Loucy (cell line): ENCODE data around the gene SKAP2.

Experiments
- H2AFZ ChIP-seq: fragments of 200-600 bp; sonication (generic); 2 replicates; pipeline ENCODE4 v1.6.0; 2016; ENCODE audit warnings: antibody characterized with exemption, mild to moderate bottlenecking, low read length, moderate library complexity
- H3F3A ChIP-seq: fragments of 200-600 bp; 2 replicates; pipeline ENCODE4 v1.6.0; 2016; ENCODE audit warnings: antibody characterized with exemption, low read depth, mild to moderate bottlenecking
- H3K27me3 ChIP-seq: fragments of 200-600 bp; sonication (generic); 2 replicates; pipeline ENCODE4 v1.6.1; 2014; ENCODE audit warnings: low read length, mild to moderate bottlenecking; ENCODE audit not compliant: insufficient read depth, poor library complexity, severe bottlenecking
- H3K36me3 ChIP-seq: fragments of 200-600 bp; sonication (generic); 2 replicates; pipeline ENCODE4 v1.6.1; 2016; ENCODE audit warnings: low read length; ENCODE audit not compliant: insufficient read depth
- H3K4me1 ChIP-seq: fragments of 200-600 bp; sonication (generic); 2 replicates; pipeline ENCODE4 v1.5.1; 2014; ENCODE audit warnings: low read length, mild to moderate bottlenecking; ENCODE audit not compliant: insufficient read depth, poor library complexity, severe bottlenecking
- H3K4me2 ChIP-seq: fragments of 200-600 bp; sonication (generic); 2 replicates; pipeline ENCODE4 v1.6.0; 2014; ENCODE audit warnings: antibody characterized with exemption, low read length, low read depth, mild to moderate bottlenecking; ENCODE audit not compliant: poor library complexity, severe bottlenecking
- H3K4me3 ChIP-seq: fragments of 200-600 bp; sonication (generic); 2 replicates; pipeline ENCODE4 v1.5.1; 2014; ENCODE audit warnings: low read length, mild to moderate bottlenecking, mixed read lengths; ENCODE audit not compliant: poor library complexity, severe bottlenecking
- H3K79me2 ChIP-seq: fragments of 200-600 bp; sonication (generic); 2 replicates; pipeline ENCODE4 v1.6.1; 2014; ENCODE audit warnings: low read length; ENCODE audit not compliant: insufficient read depth
- H3K9ac ChIP-seq: fragments of 200-600 bp; sonication (generic); 2 replicates; pipeline ENCODE4 v1.6.0; 2014; ENCODE audit warnings: mild to moderate bottlenecking, low read depth, low read length, moderate library complexity; ENCODE audit not compliant: poor library complexity, severe bottlenecking
- H3K9me2 ChIP-seq: fragments of 200-600 bp; sonication (generic); replicated peaks from 2 replicates; pipeline ENCODE4 v1.6.1; 2016; ENCODE audit warnings: low read depth, low read length, mixed read lengths
- H3K9me3 ChIP-seq: fragments of 200-600 bp; sonication (generic); 2 replicates; pipeline ENCODE4 v1.6.1; 2014; ENCODE audit warnings: mild to moderate bottlenecking, antibody characterized with exemption, low read length, low read depth; ENCODE audit not compliant: insufficient read depth
- H4K20me1 ChIP-seq: fragments of 200-600 bp; sonication (generic); 2 replicates; pipeline ENCODE4 v1.6.0; 2014; ENCODE audit warnings: antibody characterized with exemption, low read length, mild to moderate bottlenecking; ENCODE audit not compliant: insufficient read depth, poor library complexity, severe bottlenecking
- EZH2phosphoT487 ChIP-seq: fragments of 200-600 bp; IDR thresholded peaks from 2 replicates; pipeline ENCODE4 v1.6.1; 2018; ENCODE audit warnings: antibody characterized with exemption, mild to moderate bottlenecking, moderate library complexity, borderline replicate concordance
- TF ChIP-seq, protein P1 (sequence below): fragments of 200-600 bp; sonication (generic); conservative IDR thresholded peaks from 2 replicates; pipeline ENCODE4 v1.5.1; 2014; ENCODE audit warnings: mild to moderate bottlenecking, antibody characterized with exemption, low read length

The SKAP2 gene, protein sequence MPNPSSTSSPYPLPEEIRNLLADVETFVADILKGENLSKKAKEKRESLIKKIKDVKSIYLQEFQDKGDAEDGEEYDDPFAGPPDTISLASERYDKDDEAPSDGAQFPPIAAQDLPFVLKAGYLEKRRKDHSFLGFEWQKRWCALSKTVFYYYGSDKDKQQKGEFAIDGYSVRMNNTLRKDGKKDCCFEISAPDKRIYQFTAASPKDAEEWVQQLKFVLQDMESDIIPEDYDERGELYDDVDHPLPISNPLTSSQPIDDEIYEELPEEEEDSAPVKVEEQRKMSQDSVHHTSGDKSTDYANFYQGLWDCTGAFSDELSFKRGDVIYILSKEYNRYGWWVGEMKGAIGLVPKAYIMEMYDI

DNA sequence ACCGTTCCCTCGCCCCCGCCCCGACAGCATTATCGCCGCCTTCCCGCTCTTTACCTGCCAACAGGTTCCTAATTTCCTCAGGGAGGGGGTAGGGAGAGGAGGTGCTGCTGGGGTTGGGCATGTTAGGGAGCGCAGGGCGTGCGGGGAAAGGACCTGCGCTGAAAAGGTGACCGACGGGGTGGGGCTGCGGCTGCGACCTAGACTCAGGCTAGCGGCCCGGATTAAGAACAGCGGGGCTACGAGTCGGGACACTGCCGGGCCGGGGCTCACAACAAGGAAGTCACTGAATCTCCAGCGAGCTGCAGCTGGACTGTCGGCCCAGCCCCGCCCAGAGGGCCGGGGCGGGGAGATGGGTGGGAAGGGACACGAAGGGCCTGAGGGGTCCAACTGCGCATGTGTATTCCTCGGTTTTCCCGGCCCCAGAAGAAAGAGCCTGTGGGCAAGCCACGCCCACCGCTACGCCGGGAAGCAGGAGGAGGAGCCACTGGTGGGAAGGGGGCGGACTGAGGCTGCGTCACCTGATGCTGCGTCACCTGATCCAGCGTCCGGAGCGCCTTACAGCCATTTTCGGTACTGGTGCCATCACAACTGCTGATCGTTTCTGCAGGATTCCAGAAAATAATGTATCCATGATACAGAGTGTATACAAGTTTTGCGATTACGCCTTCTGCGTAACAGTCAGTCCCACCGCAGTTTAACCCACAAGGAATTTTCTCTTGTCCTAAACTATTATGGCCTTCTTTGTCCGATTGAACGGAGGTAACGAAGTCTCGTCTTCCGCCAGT is at the start of gene SKAP2:
Gene SKAP2 (minus strand): TSS at position 282 of the 785 bp plus-strand sequence. CDS start 161 bp downstream, at position 121.
- no peaks in the 10 kb centered on the region for H3F3A ChIP-seq
- H2AFZ ChIP-seq, result peak within 1 kb of the TSS; percentile 90
- H3K27me3 ChIP-seq, result no peaks in the 10 kb centered on the region
- no peaks in the 10 kb centered on the region for H3K9me3 ChIP-seq
- TF ChIP-seq, protein P1, sequence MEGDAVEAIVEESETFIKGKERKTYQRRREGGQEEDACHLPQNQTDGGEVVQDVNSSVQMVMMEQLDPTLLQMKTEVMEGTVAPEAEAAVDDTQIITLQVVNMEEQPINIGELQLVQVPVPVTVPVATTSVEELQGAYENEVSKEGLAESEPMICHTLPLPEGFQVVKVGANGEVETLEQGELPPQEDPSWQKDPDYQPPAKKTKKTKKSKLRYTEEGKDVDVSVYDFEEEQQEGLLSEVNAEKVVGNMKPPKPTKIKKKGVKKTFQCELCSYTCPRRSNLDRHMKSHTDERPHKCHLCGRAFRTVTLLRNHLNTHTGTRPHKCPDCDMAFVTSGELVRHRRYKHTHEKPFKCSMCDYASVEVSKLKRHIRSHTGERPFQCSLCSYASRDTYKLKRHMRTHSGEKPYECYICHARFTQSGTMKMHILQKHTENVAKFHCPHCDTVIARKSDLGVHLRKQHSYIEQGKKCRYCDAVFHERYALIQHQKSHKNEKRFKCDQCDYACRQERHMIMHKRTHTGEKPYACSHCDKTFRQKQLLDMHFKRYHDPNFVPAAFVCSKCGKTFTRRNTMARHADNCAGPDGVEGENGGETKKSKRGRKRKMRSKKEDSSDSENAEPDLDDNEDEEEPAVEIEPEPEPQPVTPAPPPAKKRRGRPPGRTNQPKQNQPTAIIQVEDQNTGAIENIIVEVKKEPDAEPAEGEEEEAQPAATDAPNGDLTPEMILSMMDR, result no peak
- no peak for TF ChIP-seq EZH2phosphoT487
- H3K4me3 ChIP-seq, result peak within 1 kb of the TSS; percentile 95
- no peaks in the 10 kb centered on the region for H3K9me2 ChIP-seq
- H3K36me3 ChIP-seq, result no peaks in the 10 kb centered on the region
- H4K20me1 ChIP-seq, result no peaks in the 10 kb centered on the region
- peaks cover 48% of the 10 kb centered on the region for H3K79me2 ChIP-seq
- H3K4me1 ChIP-seq, result peaks cover 45% of the 10 kb centered on the region
- peak within 1 kb of the TSS; percentile 87 for H3K9ac ChIP-seq
- peak within 1 kb of the TSS; percentile 98 for H3K4me2 ChIP-seq

DNA sequence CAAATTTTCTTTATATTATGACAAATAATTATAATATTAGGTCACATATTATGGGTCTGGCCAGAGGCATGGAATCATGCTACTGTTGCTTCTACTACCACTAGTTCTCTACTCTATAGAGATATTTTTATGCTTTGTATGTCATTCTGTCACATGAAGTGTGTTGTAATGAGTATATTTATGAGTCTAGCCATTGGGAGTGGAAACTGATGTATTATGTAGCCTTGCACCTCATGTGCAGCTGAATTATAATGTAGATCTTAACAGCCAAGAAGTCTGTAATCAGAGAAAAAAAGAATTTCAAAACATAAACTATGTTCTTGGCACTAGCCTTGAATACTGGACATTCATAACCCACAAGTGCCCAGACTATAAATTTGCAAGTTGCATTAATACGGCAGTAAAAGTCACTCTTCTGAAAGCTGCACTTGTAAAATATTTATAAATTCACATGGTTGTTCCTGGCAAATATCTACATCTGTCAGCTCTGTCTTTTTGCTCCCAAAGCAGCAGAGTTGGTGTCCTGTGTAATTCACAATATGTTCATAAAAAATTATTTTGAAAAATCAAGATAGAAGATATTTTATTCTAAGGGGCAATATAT is 48.6 kb upstream of the SKAP2 start:
- no peak overlapping the region for H3K4me2 ChIP-seq
- no peak overlapping the region for H3K9ac ChIP-seq
- no peaks in the 10 kb centered on the region for H3K9me2 ChIP-seq
- no peaks in the 10 kb centered on the region for H3K9me3 ChIP-seq
- no peaks in the 10 kb centered on the region for H4K20me1 ChIP-seq
- no peaks in the 10 kb centered on the region for H3K36me3 ChIP-seq
- H3K27me3 ChIP-seq, result no peaks in the 10 kb centered on the region
- H2AFZ ChIP-seq, result no peak overlapping the region
- no peaks in the 10 kb centered on the region for H3F3A ChIP-seq
- H3K4me1 ChIP-seq, result no peaks in the 10 kb centered on the region
- TF ChIP-seq, protein P1, result no peak
- TF ChIP-seq EZH2phosphoT487, result no peak
- H3K79me2 ChIP-seq, result no peaks in the 10 kb centered on the region
- no peak overlapping the region for H3K4me3 ChIP-seq

DNA sequence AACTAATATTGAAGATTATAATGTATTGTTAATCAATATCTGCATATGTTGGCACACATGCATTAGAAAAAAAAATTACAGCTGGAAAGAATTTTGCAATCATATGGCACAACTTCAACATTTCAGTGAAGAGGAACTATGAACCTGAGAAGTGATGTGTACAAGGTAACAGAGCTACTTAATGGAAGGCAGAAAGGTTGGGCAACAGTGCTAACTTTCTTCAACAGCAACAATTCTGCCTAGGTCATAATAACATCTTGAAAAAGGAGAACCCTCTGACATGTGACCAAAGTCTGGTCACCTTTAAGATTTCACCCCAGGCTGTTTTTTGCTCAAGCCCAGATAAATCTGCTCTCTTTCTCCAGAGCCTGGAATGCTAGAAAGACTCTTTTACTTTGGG is 47.9 kb upstream of the SKAP2 start:
- no peaks in the 10 kb centered on the region for H3K79me2 ChIP-seq
- H3K36me3 ChIP-seq, result no peaks in the 10 kb centered on the region
- H3K9me2 ChIP-seq, result no peaks in the 10 kb centered on the region
- H3K9ac ChIP-seq, result no peak overlapping the region
- no peaks in the 10 kb centered on the region for H4K20me1 ChIP-seq
- TF ChIP-seq EZH2phosphoT487, result no peak
- TF ChIP-seq, protein P1, result no peak
- H3K4me3 ChIP-seq, result no peak overlapping the region
- no peaks in the 10 kb centered on the region for H3F3A ChIP-seq
- H3K4me2 ChIP-seq, result no peak overlapping the region
- no peak overlapping the region for H2AFZ ChIP-seq
- H3K9me3 ChIP-seq, result no peaks in the 10 kb centered on the region
- H3K4me1 ChIP-seq, result no peaks in the 10 kb centered on the region
- H3K27me3 ChIP-seq, result no peaks in the 10 kb centered on the region
